GM18507 (cell line): ENCODE results near the gene WAC.
"Not testable (repeated sequence)": the region's sequence is repeated elsewhere in the genome, so short reads cannot be mapped to it uniquely, and the experiment has no call there.

Experiments used
- DNase-seq: peaks from one replicate; pipeline ENCODE4 v3.0.0; 2011; ENCODE audit warnings: low read depth; ENCODE audit not compliant: insufficient read length; ENCODE audit errors: extremely low spot score
- FAIRE-seq: peaks from 2 replicates; lab custom pipeline; 2011; peaks lifted over from hg19 to GRCh38; lab: Jason Lieb, UNC

Gene WAC

DNA sequence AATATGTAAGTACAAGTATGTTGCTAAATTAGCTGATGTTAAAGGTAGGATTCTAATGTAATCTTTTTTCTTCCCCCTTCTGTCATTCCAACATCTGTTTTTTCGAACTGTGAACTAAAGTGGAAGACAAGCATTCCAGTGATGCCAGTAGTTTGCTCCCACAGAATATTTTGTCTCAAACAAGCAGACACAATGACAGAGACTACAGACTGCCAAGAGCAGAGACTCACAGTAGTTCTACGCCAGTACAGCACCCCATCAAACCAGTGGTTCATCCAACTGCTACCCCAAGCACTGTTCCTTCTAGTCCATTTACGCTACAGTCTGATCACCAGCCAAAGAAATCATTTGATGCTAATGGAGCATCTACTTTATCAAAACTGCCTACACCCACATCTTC, 62.7 kb downstream of the WAC start:
- no peak for DNase-seq
- FAIRE-seq = no peak

DNA sequence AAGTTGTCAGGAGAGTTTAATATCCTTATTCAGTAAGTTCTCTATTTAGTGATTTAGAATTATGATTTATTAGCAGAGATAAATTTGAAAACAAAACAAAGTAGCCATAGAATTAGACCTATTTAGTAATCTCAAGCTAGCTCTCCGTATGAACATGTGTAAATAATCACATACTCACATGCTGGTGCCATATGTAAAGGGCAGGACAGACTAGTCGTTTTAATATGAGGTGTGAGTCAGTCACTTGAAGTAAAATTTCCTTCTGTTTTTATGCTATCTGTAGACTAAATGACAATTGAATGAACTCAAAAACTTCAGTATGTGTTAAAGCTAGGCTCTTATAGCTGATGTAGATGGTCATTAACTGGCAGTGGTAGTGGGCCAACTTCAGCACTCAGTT, 67.1 kb downstream of the WAC start:
- FAIRE-seq = no peak
- no peak for DNase-seq

GRCh38 chr10:28601012-28601411, 68.1 kb downstream of the WAC start:
- no peak for FAIRE-seq

DNA sequence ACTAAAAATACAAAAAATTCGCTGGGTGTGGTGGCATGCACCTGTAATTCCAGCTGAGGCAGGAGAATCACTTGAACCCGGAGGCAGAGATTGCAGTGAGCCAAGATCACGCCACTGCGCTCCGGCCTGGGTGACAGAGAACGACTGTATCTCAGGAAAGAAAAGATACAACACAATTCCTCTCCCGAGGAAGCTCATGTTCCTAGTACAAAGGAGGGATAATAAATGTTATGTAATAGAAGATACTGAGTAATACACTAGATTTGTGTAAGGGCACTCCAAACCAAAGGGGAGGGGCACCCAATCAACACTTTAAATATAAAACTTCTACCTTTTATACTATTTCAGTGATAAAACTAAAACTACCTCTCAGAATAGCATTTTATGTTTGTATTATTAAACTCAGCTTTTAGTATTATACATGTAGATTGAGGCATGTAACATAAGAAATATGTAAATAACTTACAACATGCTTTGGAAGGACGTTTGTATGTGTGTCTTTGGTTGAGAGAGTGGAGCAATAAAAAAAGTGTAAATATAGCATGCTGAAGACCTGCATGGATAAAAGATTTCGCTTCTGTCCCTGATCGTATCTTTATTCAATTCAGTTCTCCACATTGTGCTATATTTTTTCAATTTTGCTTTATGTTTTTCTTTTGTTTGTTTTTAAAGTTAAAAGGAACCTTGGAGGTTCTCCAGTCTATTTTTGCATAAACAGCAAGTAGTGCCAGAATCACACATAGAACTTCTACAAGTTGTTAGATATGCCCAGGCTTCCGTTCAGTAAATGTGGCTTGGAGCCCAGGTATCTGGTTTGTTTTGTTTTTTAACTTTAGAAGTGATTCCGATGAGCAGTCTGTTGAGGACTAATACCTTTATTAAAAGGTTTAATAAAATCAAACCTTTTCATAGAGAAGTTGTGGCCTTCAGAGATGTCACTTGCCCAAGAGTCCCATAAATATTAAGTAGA, 71.9 kb downstream of the WAC start:
- DNase-seq (no peak), FAIRE-seq (no peak)

More at GRCh38 chr10:28601012-28601411, 68.1 kb downstream of the WAC start:
- DNase-seq = no peak

DNA sequence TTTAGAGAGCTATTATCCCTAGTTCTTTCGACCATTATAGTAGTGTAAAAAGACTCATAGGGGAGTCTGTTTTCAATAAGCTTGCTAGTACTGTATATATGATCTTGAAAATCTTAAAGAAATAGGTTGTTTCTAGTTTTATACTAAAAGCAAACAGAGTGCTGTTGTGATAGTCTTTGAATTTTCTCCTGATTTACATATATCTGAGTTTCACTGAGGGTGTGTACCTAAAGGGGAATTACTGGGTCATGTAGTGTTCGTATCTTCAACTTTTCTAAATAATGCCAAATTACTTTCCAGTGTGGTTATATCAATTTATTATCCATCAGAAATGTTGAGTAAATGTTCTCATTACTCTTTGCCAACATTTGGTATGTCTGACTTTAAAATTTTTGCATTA, 73.7 kb downstream of the WAC start:
- no peak for DNase-seq
- no peak for FAIRE-seq

GRCh38 chr10:28609636-28610035, 76.7 kb downstream of the WAC start:
- not testable (repeated sequence) for DNase-seq, FAIRE-seq

GRCh38 chr10:28612877-28613276, 80.0 kb downstream of the WAC start:
- no peak for DNase-seq
- no peak for FAIRE-seq

GRCh38 chr10:28616514-28616913, 83.6 kb downstream of the WAC start:
- no peak for DNase-seq
- no peak for FAIRE-seq

- FAIRE-seq = no peak
- no peak for DNase-seq
Observed at GRCh38 chr10:28619455-28619854, 86.5 kb downstream of the WAC start.

DNA sequence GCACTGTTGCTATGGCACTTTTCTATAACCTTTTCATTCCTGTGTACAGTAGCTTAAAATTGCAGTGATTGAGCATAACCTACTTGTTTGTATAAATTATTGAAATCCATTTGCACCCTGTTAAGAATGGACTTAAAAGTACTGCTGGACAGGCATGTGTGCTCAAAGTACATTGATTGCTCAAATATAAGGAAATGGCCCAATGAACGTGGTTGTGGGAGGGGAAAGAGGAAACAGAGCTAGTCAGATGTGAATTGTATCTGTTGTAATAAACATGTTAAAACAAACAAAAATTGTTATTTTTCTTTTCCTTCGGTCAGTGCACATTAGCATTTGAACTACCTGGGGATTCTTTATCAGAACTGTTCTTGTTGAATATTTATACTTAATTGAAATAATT, 87.3 kb downstream of the WAC start:
- FAIRE-seq (no peak), DNase-seq (no peak)

DNA sequence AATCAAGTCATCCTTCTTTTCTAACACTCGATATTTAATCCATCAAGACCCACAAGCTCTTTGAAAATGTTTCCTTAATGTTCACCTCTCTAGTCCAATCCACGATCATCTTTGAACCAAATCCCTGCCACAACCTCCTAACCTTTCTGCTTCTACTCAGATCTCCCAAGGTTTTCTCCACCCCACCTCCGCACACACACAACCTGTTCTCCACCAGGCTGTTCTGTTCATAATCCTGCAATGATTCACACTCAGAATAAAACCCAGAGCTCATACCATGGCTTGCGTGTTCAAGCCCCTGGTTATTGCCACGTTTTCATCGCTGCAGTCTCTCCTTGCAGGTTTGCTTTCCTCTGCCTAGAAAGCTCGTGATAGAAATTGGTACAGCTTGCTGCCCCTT, 90.6 kb downstream of the WAC start:
- DNase-seq (no peak), FAIRE-seq (no peak)

- DNase-seq (no peak), FAIRE-seq (no peak)
Observed at GRCh38 chr10:28624351-28624750, 91.4 kb downstream of the WAC start.

GRCh38 chr10:28627102-28627501, 94.2 kb downstream of the WAC start:
- FAIRE-seq = no peak
- DNase-seq = no peak

- peak; percentile 85 for FAIRE-seq
Observed at GRCh38 chr10:28628184-28628893, 95.4 kb downstream of the WAC start.

DNA sequence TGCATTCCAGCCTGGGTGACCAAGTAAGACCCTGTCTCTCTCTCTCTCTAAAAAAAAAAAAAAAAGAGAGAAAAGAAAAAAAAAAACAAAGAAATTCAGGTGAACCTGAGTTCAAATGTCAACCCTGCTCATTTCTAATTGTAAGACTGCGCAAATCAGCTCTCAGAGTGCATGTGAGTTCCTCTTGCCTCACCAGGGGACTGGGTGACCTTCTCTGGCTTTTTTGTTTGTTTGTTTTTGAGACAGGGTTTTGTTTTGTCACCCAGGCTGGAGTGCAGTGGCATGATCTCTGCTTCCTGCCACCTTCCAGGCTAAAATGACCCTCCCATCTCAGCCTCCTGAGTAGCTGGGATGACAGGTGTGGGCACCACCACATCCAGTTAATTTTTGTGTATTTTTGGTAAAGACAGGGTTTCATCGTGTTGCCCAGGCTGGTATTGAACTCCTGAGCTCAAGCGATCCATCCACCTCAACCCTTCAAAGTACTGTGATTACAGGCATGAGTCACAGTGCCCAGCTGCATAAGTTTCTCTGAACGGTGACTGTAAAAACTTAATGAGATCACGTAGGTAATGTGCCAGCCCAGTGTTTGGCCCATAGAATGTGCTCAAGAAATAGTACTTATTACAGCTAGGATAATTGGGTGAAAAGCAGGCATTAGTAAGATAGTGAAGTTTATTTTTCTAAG, 99.1 kb downstream of the WAC start:
- DNase-seq (no peak), FAIRE-seq (no peak)

More at GRCh38 chr10:28628184-28628893, 95.4 kb downstream of the WAC start:
- peak; percentile 11 for DNase-seq

- DNase-seq = no peak
- no peak for FAIRE-seq
Observed at GRCh38 chr10:28632584-28632945, 99.6 kb downstream of the WAC start.

GRCh38 chr10:28633750-28634149, 100.8 kb downstream of the WAC start:
- FAIRE-seq = no peak
- DNase-seq = no peak

- FAIRE-seq = no peak
- no peak for DNase-seq
Observed at GRCh38 chr10:28637346-28637745, 104.4 kb downstream of the WAC start.

GRCh38 chr10:28638392-28638791, 105.5 kb downstream of the WAC start:
- FAIRE-seq (no peak), DNase-seq (no peak)

GRCh38 chr10:28640551-28640950, 107.6 kb downstream of the WAC start:
- FAIRE-seq (no peak), DNase-seq (no peak)
